Left ventricle myocardium inferior (tissue), 1 donor: ENCODE data around the gene GMEB2. TPM values are rescaled to one million over a fixed set of nuclear protein-coding genes. Genes with fewer than 3 reads are reported as not detected.

Experiments
- DNase-seq: peaks from one replicate; pipeline ENCODE4 v3.0.0-alpha.2; 2020
- H3K27ac ChIP-seq: fragments of 200-600 bp; replicated peaks from 2 replicates; pipeline ENCODE4 v1.8.0; 2021
- H3K27me3 ChIP-seq: fragments of 200-600 bp; 2 replicates; pipeline ENCODE4 v1.8.0; 2021; ENCODE audit warnings: low read depth
- H3K36me3 ChIP-seq: fragments of 200-600 bp; 2 replicates; pipeline ENCODE4 v1.8.0; 2021
- H3K4me1 ChIP-seq: fragments of 200-600 bp; 2 replicates; pipeline ENCODE4 v1.8.0; 2021
- H3K4me3 ChIP-seq: fragments of 200-600 bp; 2 replicates; pipeline ENCODE4 v1.8.0; 2021; ENCODE audit warnings: mild to moderate bottlenecking, moderate library complexity
- H3K9me3 ChIP-seq: fragments of 200-600 bp; replicated peaks from 2 replicates; pipeline ENCODE4 v1.8.0; 2021
- CTCF ChIP-seq: fragments of 200-600 bp; IDR thresholded peaks from 2 replicates; pipeline ENCODE4 v1.8.0; 2021; ENCODE audit warnings: antibody characterized with exemption, mild to moderate bottlenecking, borderline replicate concordance
- intact Hi-C: fragments of 100-400 bp; cut with micrococcal nuclease; formaldehyde crosslinking; loops from one replicate; pipeline ENCODE4 v1.11.0; 2022
- total RNA-seq: library from RNA; stranded (reverse); fragmentation: NEBNext Ultra II Directional; extraction: Animal tissue kit (Norgen Biotek cat#: 25700); gene quantifications from one replicate; pipeline ENCODE4 v1.2.1, GENCODE V29; 2021
- donor health status: DM: no; HTN: yes; CAD: no; lungs with severe emphysema.

The GMEB2 gene
- total RNA-seq, 1 donor from 2014 or later: 5.3 TPM

GRCh38 chr20:63658749-63659187, 31.9 kb upstream of the GMEB2 start:
- H3K27me3 ChIP-seq: no peaks in the 10 kb centered on the region
- H3K4me1 ChIP-seq: peaks cover 29% of the 10 kb centered on the region
- H3K27ac ChIP-seq: peak overlapping the region; percentile 92
- no peak for TF ChIP-seq CTCF
- intact Hi-C loops: no loop called here
- peak overlapping the region; percentile 73 for H3K4me3 ChIP-seq
- DNase-seq: peak; percentile 41
- H3K36me3 ChIP-seq: peaks cover 31% of the 10 kb centered on the region
- H3K9me3 ChIP-seq: no peaks in the 10 kb centered on the region

GRCh38 chr20:63657937-63658748, 31.2 kb upstream of the GMEB2 start, which contains the start of gene RTEL1:
TSS of gene RTEL1 (plus strand) at chr20:63658312. CDS start at chr20:63659403, 1,091 bp downstream.
- Histone ChIP-seq H3K9me3 (no peaks in the 10 kb centered on the region), H3K4me1 (peaks cover 32% of the 10 kb centered on the region), H3K27me3 (no peaks in the 10 kb centered on the region), H3K36me3 (peaks cover 24% of the 10 kb centered on the region), H3K27ac (peak within 1 kb of the TSS; percentile 92), H3K4me3 (peak within 1 kb of the TSS; percentile 73)
- intact Hi-C loops: no loop called here
- DNase-seq: peak; percentile 93
- no peak for TF ChIP-seq CTCF

GRCh38 chr20:63657260-63657936, 30.5 kb upstream of the GMEB2 start:
- peaks cover 40% of the 10 kb centered on the region for H3K4me1 ChIP-seq
- intact Hi-C loops: no loop called here
- no peaks in the 10 kb centered on the region for H3K9me3 ChIP-seq
- TF ChIP-seq CTCF: no peak
- H3K36me3 ChIP-seq: peaks cover 17% of the 10 kb centered on the region
- peak overlapping the region; percentile 73 for H3K4me3 ChIP-seq
- peak overlapping the region; percentile 92 for H3K27ac ChIP-seq
- DNase-seq: no peak
- peaks cover 5% of the 10 kb centered on the region for H3K27me3 ChIP-seq

GRCh38 chr20:63656451-63656850, 29.6 kb upstream of the GMEB2 start:
- Histone ChIP-seq H3K27me3 (peaks cover 14% of the 10 kb centered on the region), H3K27ac (no peak overlapping the region), H3K9me3 (no peaks in the 10 kb centered on the region), H3K4me1 (peaks cover 49% of the 10 kb centered on the region), H3K36me3 (peaks cover 8% of the 10 kb centered on the region), H3K4me3 (no peak overlapping the region)
- intact Hi-C loops: no loop called here
- no peak for TF ChIP-seq CTCF
- no peak for DNase-seq

GRCh38 chr20:63655249-63655648, 28.3 kb upstream of the GMEB2 start:
- peaks cover 14% of the 10 kb centered on the region for H3K27me3 ChIP-seq
- intact Hi-C loops: no loop called here
- H3K27ac ChIP-seq: no peak overlapping the region
- H3K36me3 ChIP-seq: no peaks in the 10 kb centered on the region
- no peak overlapping the region for H3K4me3 ChIP-seq
- DNase-seq: no peak
- H3K9me3 ChIP-seq: no peaks in the 10 kb centered on the region
- TF ChIP-seq CTCF: no peak
- peaks cover 54% of the 10 kb centered on the region for H3K4me1 ChIP-seq
